ENCODE measurements around the gene SDR9C7. TPM values are rescaled to one million over a fixed set of nuclear protein-coding genes. Genes with fewer than 3 reads are reported as not detected.
"Not testable (repeated sequence)": the region's sequence is repeated elsewhere in the genome, so short reads cannot be mapped to it uniquely, and the experiment has no call there.

The SDR9C7 gene
- total RNA-seq, 1 donor from 2014 or later: not detected

- no peak for DNase-seq (ENCODE audit: low read depth)
- Histone ChIP-seq H3K36me3 (ENCODE audit: control insufficient read depth, insufficient read depth, low read length) (no peaks in the 10 kb centered on the region), H3K4me3 (ENCODE audit: low read depth, low read length) (no peak overlapping the region), H3K27me3 (ENCODE audit: control insufficient read depth, insufficient read depth, low read length) (no peaks in the 10 kb centered on the region)
- no peak for TF ChIP-seq CTCF (IDR thresholded peaks at IDR 0.05; ENCODE audit: insufficient read depth, low read length, poor library complexity, severe bottlenecking)
Measured at GRCh38 chr12:56978397-56979138, 44.4 kb upstream of the SDR9C7 start.

GRCh38 chr12:56977361-56977760, 43.2 kb upstream of the SDR9C7 start:
- H3K27me3 ChIP-seq (ENCODE audit: control insufficient read depth, insufficient read depth, low read length); H3K4me3 ChIP-seq (ENCODE audit: low read depth, low read length); DNase-seq (ENCODE audit: low read depth); H3K36me3 ChIP-seq (ENCODE audit: control insufficient read depth, insufficient read depth, low read length): not testable (repeated sequence)

- DNase-seq (ENCODE audit: low read depth); H3K36me3 ChIP-seq (ENCODE audit: control insufficient read depth, insufficient read depth, low read length); H3K27me3 ChIP-seq (ENCODE audit: control insufficient read depth, insufficient read depth, low read length); H3K4me3 ChIP-seq (ENCODE audit: low read depth, low read length): not testable (repeated sequence)
Measured at GRCh38 chr12:56974224-56974623, 40.0 kb upstream of the SDR9C7 start.

- not testable (repeated sequence) for H3K36me3 ChIP-seq (ENCODE audit: control insufficient read depth, insufficient read depth, low read length); H3K4me3 ChIP-seq (ENCODE audit: low read depth, low read length); H3K27me3 ChIP-seq (ENCODE audit: control insufficient read depth, insufficient read depth, low read length); DNase-seq (ENCODE audit: low read depth)
Measured at GRCh38 chr12:56968910-56969309, 34.7 kb upstream of the SDR9C7 start.

GRCh38 chr12:56965997-56966642, 31.9 kb upstream of the SDR9C7 start:
- not testable (repeated sequence) for H3K36me3 ChIP-seq (ENCODE audit: control insufficient read depth, insufficient read depth, low read length); H3K4me3 ChIP-seq (ENCODE audit: low read depth, low read length); DNase-seq (ENCODE audit: low read depth); H3K27me3 ChIP-seq (ENCODE audit: control insufficient read depth, insufficient read depth, low read length)

- DNase-seq (ENCODE audit: low read depth); H3K27me3 ChIP-seq (ENCODE audit: control insufficient read depth, insufficient read depth, low read length); H3K4me3 ChIP-seq (ENCODE audit: low read depth, low read length); H3K36me3 ChIP-seq (ENCODE audit: control insufficient read depth, insufficient read depth, low read length): not testable (repeated sequence)
Measured at GRCh38 chr12:56965124-56965523, 30.9 kb upstream of the SDR9C7 start.

- not testable (repeated sequence) for H3K36me3 ChIP-seq (ENCODE audit: control insufficient read depth, insufficient read depth, low read length); H3K27me3 ChIP-seq (ENCODE audit: control insufficient read depth, insufficient read depth, low read length); H3K4me3 ChIP-seq (ENCODE audit: low read depth, low read length); DNase-seq (ENCODE audit: low read depth)
Measured at GRCh38 chr12:56963557-56963956, 29.3 kb upstream of the SDR9C7 start.

- not testable (repeated sequence) for H3K4me3 ChIP-seq (ENCODE audit: low read depth, low read length); H3K36me3 ChIP-seq (ENCODE audit: control insufficient read depth, insufficient read depth, low read length); DNase-seq (ENCODE audit: low read depth); H3K27me3 ChIP-seq (ENCODE audit: control insufficient read depth, insufficient read depth, low read length)
Measured at GRCh38 chr12:56962247-56962646, 28.0 kb upstream of the SDR9C7 start.

GRCh38 chr12:56958422-56958821, 24.2 kb upstream of the SDR9C7 start:
- no peak for TF ChIP-seq CTCF (IDR thresholded peaks at IDR 0.05; ENCODE audit: insufficient read depth, low read length, poor library complexity, severe bottlenecking)
- H3K4me3 ChIP-seq (ENCODE audit: low read depth, low read length): no peak overlapping the region
- H3K27me3 ChIP-seq (ENCODE audit: control insufficient read depth, insufficient read depth, low read length): no peaks in the 10 kb centered on the region
- DNase-seq (ENCODE audit: low read depth): no peak
- H3K36me3 ChIP-seq (ENCODE audit: control insufficient read depth, insufficient read depth, low read length): no peaks in the 10 kb centered on the region

All from kidney epithelial cell (primary cell).